Muscle layer of duodenum (tissue), 2 donors: ENCODE results near the gene GNL3.
A peak's percentile ranks its signal among the peaks of the same experiment; 100 is the strongest.

ENCODE experiments used
- H3K27ac ChIP-seq: one replicate; pipeline ENCODE4 v1.7.0; 2013; ENCODE audit warnings: mild to moderate bottlenecking, low read length
- H3K27me3 ChIP-seq: one replicate; pipeline ENCODE4 v1.7.0; 2013; ENCODE audit warnings: low read depth, mild to moderate bottlenecking, control low read depth, low read length
- H3K36me3 ChIP-seq, 2 donors: one replicate each; pipeline ENCODE4 v1.7.0; 2013; ENCODE audit warnings: low read length in 2 of 2, control low read depth in 1 of 2, mild to moderate bottlenecking in 1 of 2; ENCODE audit not compliant: insufficient read depth in 2 of 2, control insufficient read depth in 1 of 2
- H3K4me1 ChIP-seq, 2 donors: one replicate each; pipeline ENCODE4 v1.7.0; 2013; ENCODE audit warnings: low read length in 2 of 2, mild to moderate bottlenecking in 2 of 2, control low read depth in 1 of 2, moderate library complexity in 1 of 2; ENCODE audit not compliant: insufficient read depth in 2 of 2, control insufficient read depth in 1 of 2
- H3K4me3 ChIP-seq, 2 donors: one replicate each; pipeline ENCODE4 v1.7.0; 2013; ENCODE audit warnings: low read length in 2 of 2, low read depth in 1 of 2, mild to moderate bottlenecking in 1 of 2
- H3K9me3 ChIP-seq, 2 donors: one replicate each; pipeline ENCODE4 v1.7.0; 2013; ENCODE audit warnings: low read length in 2 of 2, control low read depth in 1 of 2, mild to moderate bottlenecking in 1 of 2; ENCODE audit not compliant: control insufficient read depth in 1 of 2
- donor health status: healthy.

The GNL3 gene, protein sequence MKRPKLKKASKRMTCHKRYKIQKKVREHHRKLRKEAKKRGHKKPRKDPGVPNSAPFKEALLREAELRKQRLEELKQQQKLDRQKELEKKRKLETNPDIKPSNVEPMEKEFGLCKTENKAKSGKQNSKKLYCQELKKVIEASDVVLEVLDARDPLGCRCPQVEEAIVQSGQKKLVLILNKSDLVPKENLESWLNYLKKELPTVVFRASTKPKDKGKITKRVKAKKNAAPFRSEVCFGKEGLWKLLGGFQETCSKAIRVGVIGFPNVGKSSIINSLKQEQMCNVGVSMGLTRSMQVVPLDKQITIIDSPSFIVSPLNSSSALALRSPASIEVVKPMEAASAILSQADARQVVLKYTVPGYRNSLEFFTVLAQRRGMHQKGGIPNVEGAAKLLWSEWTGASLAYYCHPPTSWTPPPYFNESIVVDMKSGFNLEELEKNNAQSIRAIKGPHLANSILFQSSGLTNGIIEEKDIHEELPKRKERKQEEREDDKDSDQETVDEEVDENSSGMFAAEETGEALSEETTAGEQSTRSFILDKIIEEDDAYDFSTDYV

GRCh38 chr3:52685709-52686691 lies at the start of gene GNL3, which contains the start of gene PBRM1:
TSS of gene GNL3 (plus strand) at chr3:52686032. CDS start at chr3:52686093, 61 bp downstream.
TSS of gene PBRM1 (minus strand) at chr3:52685913.
- Histone ChIP-seq H3K9me3 (no peaks in the 10 kb centered on the region), H3K4me1 (peaks cover 4 to 28% of the 10 kb centered on the region in 2 donors), H3K4me3 (peak within 1 kb of the TSS; percentile 88 to 89), H3K27ac (peak within 1 kb of the TSS; percentile 95), H3K27me3 (no peaks in the 10 kb centered on the region), H3K36me3 (peaks cover 39 to 45% of the 10 kb centered on the region in 2 donors)

GRCh38 chr3:52636673-52637072 lies 49.2 kb upstream of the GNL3 start:
- H3K27ac ChIP-seq, result no peak overlapping the region
- H3K4me1 ChIP-seq, result no peaks in the 10 kb centered on the region
- no peak overlapping the region for H3K4me3 ChIP-seq
- no peaks in the 10 kb centered on the region for H3K27me3 ChIP-seq
- H3K36me3 ChIP-seq, result peaks cover 16 to 49% of the 10 kb centered on the region in 2 donors
- H3K9me3 ChIP-seq, result no peaks in the 10 kb centered on the region

DNA sequence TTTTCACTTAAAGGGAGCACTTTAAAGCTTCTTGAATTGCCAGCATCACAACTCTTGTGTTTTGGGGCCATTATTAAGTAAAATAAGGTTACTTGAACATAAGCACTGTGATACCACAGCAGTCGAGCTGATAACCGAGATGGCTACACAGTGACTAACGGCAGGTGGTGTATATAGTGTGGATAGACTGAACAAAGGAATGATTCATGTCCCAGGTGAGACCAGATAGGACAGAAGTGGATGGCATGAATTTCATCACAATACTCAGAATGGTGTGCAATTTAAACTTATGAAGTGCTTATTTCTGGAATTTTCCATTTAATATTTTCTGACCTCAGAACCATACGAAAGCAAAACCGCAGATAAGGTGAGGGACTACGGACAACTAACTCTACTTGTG lies 40.3 kb upstream of the GNL3 start:
- no peak overlapping the region for H3K4me3 ChIP-seq
- H3K9me3 ChIP-seq, result no peaks in the 10 kb centered on the region
- no peaks in the 10 kb centered on the region for H3K27me3 ChIP-seq
- no peak overlapping the region for H3K27ac ChIP-seq
- peaks cover 38 to 68% of the 10 kb centered on the region in 2 donors for H3K36me3 ChIP-seq
- H3K4me1 ChIP-seq, result no peaks in the 10 kb centered on the region

- H3K9me3 ChIP-seq, result no peaks in the 10 kb centered on the region
- H3K27ac ChIP-seq, result no peak overlapping the region
- no peaks in the 10 kb centered on the region for H3K4me1 ChIP-seq
- no peaks in the 10 kb centered on the region for H3K27me3 ChIP-seq
- peaks cover 42 to 66% of the 10 kb centered on the region in 2 donors for H3K36me3 ChIP-seq
- H3K4me3 ChIP-seq, result no peak overlapping the region
Measured at GRCh38 chr3:52649461-52650210, 36.2 kb upstream of the GNL3 start.

DNA sequence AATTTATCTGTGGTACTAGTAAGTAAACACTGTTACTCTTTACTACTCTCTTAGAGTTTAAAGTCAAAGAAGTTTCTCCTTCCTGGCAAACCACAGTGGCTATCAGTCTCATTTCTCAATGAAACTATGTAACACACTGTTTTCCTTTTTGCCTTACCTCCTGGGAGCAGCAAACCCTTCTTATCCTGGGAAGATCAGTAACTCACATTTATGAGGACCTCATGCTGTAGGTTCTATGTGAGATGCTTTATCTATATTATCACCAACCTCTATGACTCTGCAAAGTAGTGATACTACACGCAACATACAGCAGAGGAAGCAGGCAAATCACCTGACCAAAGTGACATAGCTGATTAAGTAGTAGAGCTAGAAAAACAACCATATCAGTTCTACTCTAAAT lies 35.4 kb upstream of the GNL3 start:
- peaks cover 46 to 61% of the 10 kb centered on the region in 2 donors for H3K36me3 ChIP-seq
- no peaks in the 10 kb centered on the region for H3K27me3 ChIP-seq
- H3K4me1 ChIP-seq, result no peaks in the 10 kb centered on the region
- H3K27ac ChIP-seq, result no peak overlapping the region
- H3K9me3 ChIP-seq, result no peaks in the 10 kb centered on the region
- no peak overlapping the region for H3K4me3 ChIP-seq

DNA sequence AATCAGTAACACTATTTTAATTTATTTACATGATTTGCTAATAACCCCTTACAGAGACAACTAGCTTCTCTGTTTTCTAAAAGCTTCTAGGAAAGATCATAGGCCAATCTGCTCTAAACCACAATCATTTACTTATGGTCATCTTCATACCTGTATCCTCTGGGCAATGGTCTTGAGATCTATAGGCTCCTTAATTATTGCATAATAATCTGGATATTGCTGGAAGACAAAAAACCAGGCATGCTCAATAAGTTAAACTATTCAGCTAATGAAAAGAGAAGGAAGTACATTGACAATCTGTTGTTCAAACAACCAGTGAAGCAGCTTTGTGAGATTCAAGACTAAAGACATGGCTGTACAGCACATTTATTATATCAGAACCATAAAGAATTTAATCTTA lies 34.2 kb upstream of the GNL3 start:
- no peaks in the 10 kb centered on the region for H3K9me3 ChIP-seq
- no peak overlapping the region for H3K4me3 ChIP-seq
- H3K36me3 ChIP-seq, result peaks cover 50 to 67% of the 10 kb centered on the region in 2 donors
- H3K27me3 ChIP-seq, result no peaks in the 10 kb centered on the region
- H3K4me1 ChIP-seq, result no peaks in the 10 kb centered on the region
- H3K27ac ChIP-seq, result no peak overlapping the region

GRCh38 chr3:52655895-52656294 lies 29.9 kb upstream of the GNL3 start:
- peaks cover 33 to 64% of the 10 kb centered on the region in 2 donors for H3K36me3 ChIP-seq
- H3K9me3 ChIP-seq, result no peaks in the 10 kb centered on the region
- no peaks in the 10 kb centered on the region for H3K27me3 ChIP-seq
- no peak overlapping the region for H3K4me3 ChIP-seq
- no peak overlapping the region for H3K27ac ChIP-seq
- H3K4me1 ChIP-seq, result no peaks in the 10 kb centered on the region

- Histone ChIP-seq H3K9me3 (no peaks in the 10 kb centered on the region), H3K27ac (no peak overlapping the region), H3K36me3 (peaks cover 33 to 51% of the 10 kb centered on the region in 2 donors)
Measured at GRCh38 chr3:52660046-52660445, 25.8 kb upstream of the GNL3 start.

DNA sequence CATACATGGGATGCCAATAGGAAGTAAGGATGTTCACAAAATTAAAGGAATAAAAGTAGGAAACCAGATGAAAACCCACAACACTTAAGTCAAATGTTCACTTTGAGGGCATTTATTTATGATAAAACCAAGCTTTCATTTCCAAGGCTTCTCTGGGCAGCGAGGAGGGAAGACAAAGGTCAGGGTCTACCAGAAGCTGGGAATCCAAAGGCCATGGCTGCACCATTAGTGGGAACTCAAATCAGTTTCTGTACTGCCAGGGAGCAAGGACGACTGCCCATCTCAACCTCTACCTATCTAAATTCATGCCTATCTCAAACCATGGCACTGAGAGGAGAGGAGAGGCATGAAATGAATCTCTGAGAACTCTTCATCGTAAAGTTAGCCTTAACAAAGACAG lies 22.7 kb upstream of the GNL3 start:
- Histone ChIP-seq H3K9me3 (no peaks in the 10 kb centered on the region), H3K36me3 (peaks cover 22 to 43% of the 10 kb centered on the region in 2 donors), H3K4me3 (no peak overlapping the region), H3K4me1 (no peaks in the 10 kb centered on the region), H3K27ac (no peak overlapping the region), H3K27me3 (no peaks in the 10 kb centered on the region)

More at GRCh38 chr3:52660046-52660445, 25.8 kb upstream of the GNL3 start:
- Histone ChIP-seq H3K4me1 (no peaks in the 10 kb centered on the region), H3K4me3 (no peak overlapping the region), H3K27me3 (no peaks in the 10 kb centered on the region)

GRCh38 chr3:52670621-52671521 lies 15.0 kb upstream of the GNL3 start:
- Histone ChIP-seq H3K4me3 (no peak overlapping the region), H3K4me1 (peaks cover 0 to 11% of the 10 kb centered on the region in 2 donors), H3K36me3 (peaks cover 8 to 28% of the 10 kb centered on the region in 2 donors), H3K27me3 (no peaks in the 10 kb centered on the region), H3K9me3 (no peaks in the 10 kb centered on the region), H3K27ac (peak overlapping the region; percentile 67)
